Small intestine (tissue), 7 donors: ENCODE data around the gene ACOT9. TPM values are rescaled to one million over a fixed set of nuclear protein-coding genes. Genes with fewer than 3 reads are reported as not detected.
"Not testable (repeated sequence)": the region's sequence is repeated elsewhere in the genome, so short reads cannot be mapped to it uniquely, and the experiment has no call there.

ENCODE experiments used
- DNase-seq, 2 donors: peaks; one replicate each; pipeline versions ENCODE4 v3.0.0 to v3.0.0-alpha.2; 2013
- FAIRE-seq: peaks from 2 replicates; lab custom pipeline; 2012; peaks lifted over from hg19 to GRCh38; lab: Jason Lieb, UNC
- H3K27ac ChIP-seq, 3 donors: one replicate each; pipeline ENCODE4 v1.5.1; 2013; ENCODE audit warnings: low read length in 2 of 3, mild to moderate bottlenecking in 2 of 3, control low read depth in 1 of 3, inconsistent platforms in 1 of 3, low read depth in 1 of 3, moderate library complexity in 1 of 3
- H3K27me3 ChIP-seq, 3 donors: one replicate each; pipeline ENCODE4 v1.6.1; 2013; ENCODE audit warnings: low read length in 3 of 3, inconsistent platforms in 1 of 3; ENCODE audit not compliant: control insufficient read depth in 3 of 3, insufficient read depth in 3 of 3
- H3K36me3 ChIP-seq, 3 donors: one replicate each; pipeline ENCODE4 v1.6.1; 2013; ENCODE audit warnings: low read length in 3 of 3, inconsistent platforms in 1 of 3, low read depth in 1 of 3, mild to moderate bottlenecking in 1 of 3, moderate library complexity in 1 of 3; ENCODE audit not compliant: control insufficient read depth in 3 of 3, insufficient read depth in 2 of 3
- H3K4me1 ChIP-seq, 3 donors: one replicate each; pipeline ENCODE4 v1.6.1; 2013; ENCODE audit warnings: low read length in 2 of 3, inconsistent platforms in 1 of 3, low read depth in 1 of 3, mild to moderate bottlenecking in 1 of 3, moderate library complexity in 1 of 3; ENCODE audit not compliant: control insufficient read depth in 3 of 3, insufficient read depth in 2 of 3
- H3K4me3 ChIP-seq, 3 donors: one replicate each; pipeline ENCODE4 v1.5.1; 2013; ENCODE audit warnings: low read length in 3 of 3, control low read depth in 1 of 3, inconsistent platforms in 1 of 3, low read depth in 1 of 3, mild to moderate bottlenecking in 1 of 3, moderate library complexity in 1 of 3
- H3K9me3 ChIP-seq, 2 donors: one replicate each; pipeline ENCODE4 v1.6.1; 2013; ENCODE audit warnings: low read depth in 1 of 2, low read length in 1 of 2; ENCODE audit not compliant: control insufficient read depth in 2 of 2, insufficient read depth in 1 of 2
- WGBS, 3 donors: extraction: QIAGEN DNeasy Blood & Tissue Kit; methylation state at CpG; one replicate each; pipeline ENCODE4 v1.1.7; 2013; 5-methylcytosine and 5-hydroxymethylcytosine counted together
- polyA plus RNA-seq, 4 donors: library from polyadenylated mRNA; stranded (reverse) in 3 of 4; unstranded in 1 of 4; fragments of 200-250 nt in 3 of 4; fragments of 120-200 nt in 1 of 4; gene quantifications; one replicate each; pipeline versions ENCODE4 v1.2.1 to v1.2.3, GENCODE V29; 2013
- donor health status: healthy with polysubstance abuse.
- donor health status: control.
- donor health status: control.
- donor health status: Bipolar disorder and iron deficiency.
- donor health status: healthy.

The ACOT9 gene
- polyA plus RNA-seq, 4 donors, result 17.8 to 43.8 (median 30.7) TPM

DNA sequence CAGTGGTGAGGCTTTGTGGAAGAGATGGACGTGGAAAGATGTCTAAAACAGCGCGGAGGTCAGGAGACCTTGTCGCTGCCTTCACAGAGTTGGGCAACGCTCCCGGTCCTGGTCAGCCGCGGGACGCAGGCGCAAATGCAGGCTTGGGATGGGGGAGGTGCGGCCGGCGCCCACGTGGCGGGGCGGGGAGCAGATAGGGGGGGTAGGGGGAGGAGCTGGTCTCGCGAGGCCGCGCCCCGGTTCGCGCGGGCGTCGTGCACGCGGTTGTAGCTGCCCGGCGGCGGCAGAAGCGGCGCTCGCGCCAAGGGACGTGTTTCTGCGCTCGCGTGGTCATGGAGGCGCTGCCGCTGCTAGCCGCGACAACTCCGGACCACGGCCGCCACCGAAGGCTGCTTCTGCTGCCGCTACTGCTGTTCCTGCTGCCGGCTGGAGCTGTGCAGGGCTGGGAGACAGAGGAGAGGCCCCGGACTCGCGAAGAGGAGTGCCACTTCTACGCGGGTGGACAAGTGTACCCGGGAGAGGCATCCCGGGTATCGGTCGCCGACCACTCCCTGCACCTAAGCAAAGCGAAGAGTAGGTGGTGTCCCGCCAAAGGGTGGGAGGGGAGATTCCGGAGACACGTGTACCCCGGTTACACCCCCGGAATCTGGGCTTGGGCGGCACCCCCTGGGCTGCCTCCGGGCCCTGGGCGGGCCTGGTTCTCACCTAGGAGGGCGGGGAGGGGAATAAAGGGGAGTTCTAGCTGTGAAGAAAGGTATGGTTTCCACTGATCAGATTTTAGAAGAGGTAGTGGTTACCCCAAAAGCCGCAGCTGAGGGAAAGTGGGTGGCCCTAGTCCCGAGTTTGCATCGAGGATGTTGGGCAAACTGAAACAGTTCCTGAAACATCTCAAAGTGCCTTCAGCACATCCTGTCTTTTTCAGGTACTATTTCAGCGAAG is 75.6 kb downstream of the ACOT9 start, which contains the start of gene PRDX4:
PRDX4 (plus strand) TSS at position 255 of the 939 bp plus-strand sequence; CDS start at position 333, 78 bp downstream.
- WGBS, 3 donors, result 1 to 41% (median 19%) methylated on average over 29 to 73 of the region's 73 CpGs
- H3K27me3 ChIP-seq, result no peaks in the 10 kb centered on the region
- DNase-seq, result peak; percentile 81 to 88
- H3K36me3 ChIP-seq, result no peaks in the 10 kb centered on the region
- H3K27ac ChIP-seq, result peak within 1 kb of the TSS in 2 of 3 donors; percentile 77 to 86
- no peaks in the 10 kb centered on the region for H3K4me1 ChIP-seq
- no peaks in the 10 kb centered on the region for H3K9me3 ChIP-seq
- no peak for FAIRE-seq
- H3K4me3 ChIP-seq, result peak within 1 kb of the TSS; percentile 37 to 75 (median 46)

DNA sequence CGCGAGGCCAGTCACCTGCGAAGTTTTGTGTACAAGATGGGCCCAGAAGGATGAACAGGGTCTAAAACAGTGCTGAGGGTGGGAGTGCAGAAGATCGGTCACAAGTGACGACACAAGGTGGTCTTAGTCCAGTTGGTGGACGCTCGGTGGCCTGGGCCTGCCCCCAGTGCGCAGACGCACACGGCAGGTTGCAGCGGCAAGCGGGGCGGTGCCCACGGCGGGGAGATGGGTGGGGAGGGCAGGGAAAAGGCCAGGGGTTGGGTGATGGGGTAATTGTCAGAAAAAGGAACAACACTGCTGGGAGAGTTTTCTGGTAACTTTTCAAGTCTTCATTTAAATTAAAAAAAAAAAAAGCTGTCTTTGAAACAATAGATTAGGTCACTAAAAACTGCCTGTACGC is 76.8 kb downstream of the ACOT9 start:
- FAIRE-seq, result no peak
- no peaks in the 10 kb centered on the region for H3K27me3 ChIP-seq
- H3K27ac ChIP-seq, result no peak overlapping the region
- H3K4me1 ChIP-seq, result no peaks in the 10 kb centered on the region
- no peaks in the 10 kb centered on the region for H3K36me3 ChIP-seq
- H3K9me3 ChIP-seq, result no peaks in the 10 kb centered on the region
- H3K4me3 ChIP-seq, result no peak overlapping the region
- WGBS, 3 donors, result 90 to 94% (median 92%) methylated on average over 16 of the region's 16 CpGs
- no peak for DNase-seq

DNA sequence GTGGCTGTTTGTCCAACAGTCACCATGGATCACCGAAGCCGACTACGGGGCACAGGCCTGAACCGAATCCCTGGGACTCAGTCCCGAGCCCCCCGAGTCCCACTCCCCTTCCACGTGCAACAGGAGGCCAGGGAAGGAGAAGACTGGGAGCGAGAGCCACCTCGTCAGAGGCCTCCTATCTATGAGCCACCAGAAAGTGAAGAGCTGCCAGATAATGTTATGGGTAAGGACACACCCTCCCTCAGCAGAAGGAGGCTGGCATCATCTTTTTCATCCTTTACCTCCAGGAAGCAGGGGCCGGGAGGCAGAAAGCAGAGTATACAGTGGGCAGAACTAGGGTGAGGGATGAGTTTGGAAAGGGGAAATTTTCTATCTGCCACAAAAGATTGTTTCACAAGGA is 78.6 kb downstream of the ACOT9 start:
- WGBS, 3 donors, result 88 to 98% (median 88%) methylated on average over 10 of the region's 10 CpGs
- H3K36me3 ChIP-seq, result no peaks in the 10 kb centered on the region
- FAIRE-seq (no peak), DNase-seq (no peak)
- no peak overlapping the region for H3K4me3 ChIP-seq
- no peaks in the 10 kb centered on the region for H3K27me3 ChIP-seq
- H3K27ac ChIP-seq, result no peak overlapping the region
- H3K4me1 ChIP-seq, result no peaks in the 10 kb centered on the region
- H3K9me3 ChIP-seq, result no peaks in the 10 kb centered on the region

DNA sequence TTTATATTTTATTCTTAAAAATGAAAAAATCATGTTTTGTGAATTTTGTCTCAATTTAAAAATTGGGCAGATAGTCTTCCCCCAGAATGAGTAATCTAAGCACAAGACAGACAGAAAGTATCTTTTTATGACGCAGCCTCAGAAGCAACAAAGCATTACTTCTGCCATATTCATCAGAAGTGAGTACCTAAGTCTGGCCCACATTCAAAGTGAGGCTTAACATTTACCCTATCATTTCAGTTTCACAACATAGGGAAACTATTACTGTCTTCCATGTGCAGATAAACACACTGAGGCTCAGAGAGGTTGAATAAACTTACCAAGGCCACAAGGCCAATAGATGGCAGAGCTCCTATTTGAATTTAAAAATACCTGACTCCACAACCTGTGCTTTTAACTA is 80.2 kb downstream of the ACOT9 start:
- WGBS, 3 donors, result 70 to 82% (median 75%) methylated on average over 1 of the region's 1 CpG

DNA sequence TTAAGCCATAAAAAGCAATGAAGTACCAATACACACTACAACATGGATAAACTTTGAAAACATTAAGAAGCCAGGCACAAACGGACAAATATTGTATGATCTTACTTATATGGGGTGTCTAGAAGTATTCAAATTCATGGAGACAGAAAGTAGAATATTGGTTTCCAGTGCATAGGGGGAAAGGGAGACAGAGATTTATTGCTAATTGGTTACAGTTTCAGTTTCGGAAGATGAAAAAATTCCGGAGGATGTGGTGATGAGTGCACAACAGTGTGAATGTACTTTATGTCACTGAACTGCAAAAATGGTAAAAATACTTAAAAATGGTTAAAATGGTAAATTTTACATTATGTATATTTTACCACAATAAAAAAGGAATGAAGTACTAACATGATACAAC is 80.9 kb downstream of the ACOT9 start:
- Histone ChIP-seq H3K4me3 (no peak overlapping the region), H3K27ac (no peak overlapping the region), H3K4me1 (no peaks in the 10 kb centered on the region), H3K27me3 (no peaks in the 10 kb centered on the region), H3K36me3 (no peaks in the 10 kb centered on the region), H3K9me3 (no peaks in the 10 kb centered on the region)
- no peak for FAIRE-seq
- WGBS, 3 donors, result 25 to 52% (median 51%) methylated on average over 3 of the region's 3 CpGs
- peak in 1 of 2 donors; percentile 5 for DNase-seq

More for the DNA sequence above, 80.2 kb downstream of the ACOT9 start:
- H3K4me1 ChIP-seq, result no peaks in the 10 kb centered on the region
- H3K27ac ChIP-seq, result no peak overlapping the region
- no peaks in the 10 kb centered on the region for H3K27me3 ChIP-seq
- H3K4me3 ChIP-seq, result no peak overlapping the region
- no peak for DNase-seq
- H3K9me3 ChIP-seq, result no peaks in the 10 kb centered on the region
- no peaks in the 10 kb centered on the region for H3K36me3 ChIP-seq
- no peak for FAIRE-seq

DNA sequence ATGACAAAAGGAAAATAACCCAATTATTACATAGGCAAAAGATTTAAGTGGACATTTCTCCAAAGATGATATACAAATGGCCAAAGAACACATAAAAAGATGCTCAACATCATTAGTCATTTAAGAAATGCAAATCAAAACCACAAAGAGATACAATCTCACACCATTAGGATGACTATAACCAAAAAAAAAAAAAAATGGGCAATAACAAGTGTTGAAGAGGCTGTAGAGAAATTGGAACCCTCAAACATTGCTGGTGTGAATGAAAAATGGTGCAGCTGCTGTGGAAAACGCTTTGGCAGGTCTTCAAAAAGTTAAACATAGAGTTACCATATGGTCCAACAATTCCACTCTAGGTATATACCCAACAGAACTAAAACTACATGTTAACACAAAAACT is 81.4 kb downstream of the ACOT9 start:
- FAIRE-seq (no peak), DNase-seq (no peak)
- no peaks in the 10 kb centered on the region for H3K27me3 ChIP-seq
- 26 to 62% (median 54%) methylated on average over 1 of the region's 1 CpG for WGBS, 3 donors
- H3K9me3 ChIP-seq, result no peaks in the 10 kb centered on the region
- no peak overlapping the region for H3K27ac ChIP-seq
- H3K4me3 ChIP-seq, result no peak overlapping the region
- H3K36me3 ChIP-seq, result no peaks in the 10 kb centered on the region
- H3K4me1 ChIP-seq, result no peaks in the 10 kb centered on the region

DNA sequence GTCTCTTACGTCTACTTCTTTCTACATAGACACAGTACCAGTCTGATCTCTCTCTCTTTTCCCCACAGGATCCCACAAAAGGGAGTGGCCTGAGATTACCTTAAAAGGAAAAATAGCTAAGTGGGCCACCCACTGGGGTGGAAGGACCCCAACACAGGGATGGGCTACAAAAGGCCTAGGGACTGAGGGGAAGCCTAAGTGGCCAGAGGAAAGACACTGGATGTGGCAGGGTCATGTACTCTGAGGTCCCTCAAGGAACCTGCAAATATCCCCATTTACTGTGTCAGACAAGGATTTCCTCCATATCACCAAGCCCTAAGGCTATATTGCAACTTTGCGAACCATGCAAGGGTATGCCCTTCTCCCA is 82.3 kb downstream of the ACOT9 start:
- FAIRE-seq (no peak), DNase-seq (no peak)
- H3K4me1 ChIP-seq, result no peaks in the 10 kb centered on the region
- no peak overlapping the region for H3K27ac ChIP-seq
- no peaks in the 10 kb centered on the region for H3K9me3 ChIP-seq
- WGBS, 3 donors, result 88 to 94% (median 90%) methylated on average over 2 of the region's 2 CpGs
- H3K4me3 ChIP-seq, result no peak overlapping the region
- no peaks in the 10 kb centered on the region for H3K36me3 ChIP-seq
- H3K27me3 ChIP-seq, result no peaks in the 10 kb centered on the region

DNA sequence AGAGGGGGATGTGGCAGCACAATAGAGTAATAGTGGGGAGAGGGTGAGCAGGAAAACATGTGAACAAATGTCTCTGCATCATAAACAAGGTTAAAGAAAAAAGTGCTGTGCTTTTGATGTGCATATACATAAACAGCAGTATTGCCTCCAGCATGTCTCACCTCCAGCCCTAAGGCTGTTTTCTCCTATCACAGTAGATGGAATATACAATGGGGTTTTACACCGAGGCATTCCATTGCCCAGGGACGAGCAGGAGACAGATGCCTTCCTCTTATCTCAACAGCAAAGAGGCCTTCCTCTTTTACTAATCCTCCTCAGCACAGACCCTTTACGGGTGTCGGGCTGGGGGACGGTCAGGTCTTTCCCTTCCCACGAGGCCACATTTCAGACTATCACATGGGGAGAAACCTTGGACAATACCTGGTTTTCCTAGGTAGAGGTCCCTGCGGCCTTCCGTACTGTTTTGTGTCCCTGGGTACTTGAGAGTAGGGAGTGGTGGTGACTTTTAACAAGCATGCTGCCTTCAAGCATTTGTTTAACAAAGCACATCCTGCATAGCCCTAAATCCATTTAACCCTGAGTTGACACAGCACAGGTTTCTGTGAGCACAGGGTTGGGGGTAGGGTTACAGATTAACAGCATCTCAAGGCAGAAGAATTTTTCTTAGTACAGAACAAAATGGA is 82.9 kb downstream of the ACOT9 start:
- 67 to 74% (median 71%) methylated on average over 5 to 8 of the region's 8 CpGs for WGBS, 3 donors
- H3K4me1 ChIP-seq, DNase-seq, H3K4me3 ChIP-seq, H3K36me3 ChIP-seq, H3K27me3 ChIP-seq, H3K27ac ChIP-seq, FAIRE-seq, H3K9me3 ChIP-seq: not testable (repeated sequence)
